HepG2 (cell line): ENCODE results near the gene DCAF15. TPM values are rescaled to one million over a fixed set of nuclear protein-coding genes. Genes with fewer than 3 reads are reported as not detected.

Source experiments
- ATAC-seq: fragments of 200-7000 bp; cut with Tn5 transposase; 3 replicates; pipeline ENCODE4 v1.9.1; 2020; ENCODE audit warnings: mild to moderate bottlenecking, moderate library complexity
- BruUV-seq: library from RNA; stranded (reverse); fragments of 400-500 nt; replicated peaks from 2 replicates; lab custom pipeline; 2021; lab: Mats Ljungman, UMichigan
- CTCF ChIA-PET: fragments of 300-600 bp; formaldehyde crosslinking; extraction: SDS; loops from one replicate; lab custom pipeline; 2021; ENCODE audit warnings: low total read pairs, inconsistent platforms, low intra/inter-chr PET ratio; lab: Yijun Ruan, JAX
- POLR2A ChIA-PET: fragments of 350-600 bp; sonication (Branson Sonifier 250); formaldehyde crosslinking; loops from one replicate; lab custom pipeline; 2020; ENCODE audit warnings: antibody characterized with exemption, inconsistent platforms; lab: Yijun Ruan, JAX
- DNase-seq: peaks from one replicate; pipeline ENCODE4 v3.0.0-alpha.2; 2015; ENCODE audit warnings: low spot score
- FAIRE-seq: peaks from 3 replicates; lab custom pipeline; 2011; peaks lifted over from hg19 to GRCh38; lab: Jason Lieb, UNC
- H2AFZ ChIP-seq: one replicate; pipeline ENCODE4 v1.6.1; 2011; ENCODE audit warnings: low read length, inconsistent platforms
- H3K27ac ChIP-seq: fragments of 300-600 bp; 3 replicates; pipeline ENCODE4 v1.8.0; 2011; ENCODE audit warnings: mixed run types, mild to moderate bottlenecking, mixed read lengths, low read length, inconsistent platforms; ENCODE audit not compliant: insufficient read depth; ENCODE audit errors: extremely low read length
- H3K27me3 ChIP-seq, 2 experiments: fragments of 200-600 bp in 1 of 2; 2 replicates in 1 of 2; 3 replicates in 1 of 2; pipeline versions ENCODE4 v1.6.0 to v1.8.0; 2011; ENCODE audit warnings: low read length in 2 of 2, mild to moderate bottlenecking in 2 of 2, moderate library complexity in 2 of 2, inconsistent platforms in 1 of 2; ENCODE audit not compliant: insufficient read depth in 2 of 2, control insufficient read depth in 1 of 2
- H3K36me3 ChIP-seq, 2 experiments: fragments of 200-600 bp in 1 of 2; replicated peaks in 1 of 2; 2 replicates in 1 of 2; 3 replicates in 1 of 2; pipeline versions ENCODE4 v1.5.1 to v1.8.0; 2011; ENCODE audit warnings: low read length in 2 of 2, inconsistent platforms in 1 of 2; ENCODE audit not compliant: insufficient read depth in 2 of 2, control insufficient read depth in 1 of 2
- H3K4me1 ChIP-seq: 2 replicates; pipeline ENCODE4 v1.5.1; 2012; ENCODE audit warnings: low read length, inconsistent platforms; ENCODE audit not compliant: insufficient read depth
- H3K4me2 ChIP-seq: 2 replicates; pipeline ENCODE4 v1.6.0; 2011; ENCODE audit warnings: low read depth, low read length, inconsistent platforms
- H3K4me3 ChIP-seq, 3 experiments: fragments of 200-600 bp in 1 of 3; sonication (generic), shearing (Covaris generic) in 1 of 3; replicated peaks in 1 of 3; 2 replicates each; pipeline ENCODE4 v1.5.1; 2011 to 2016; ENCODE audit warnings: low read length in 3 of 3, inconsistent platforms in 2 of 3, low read depth in 2 of 3, mild to moderate bottlenecking in 2 of 3, control low read depth in 1 of 3, mixed read lengths in 1 of 3; ENCODE audit not compliant: insufficient read depth in 1 of 3
- H3K79me2 ChIP-seq: one replicate; pipeline ENCODE4 v1.6.1; 2011; ENCODE audit warnings: low read length, inconsistent platforms; ENCODE audit not compliant: insufficient read depth
- H3K9ac ChIP-seq: 2 replicates; pipeline ENCODE4 v1.6.0; 2011; ENCODE audit warnings: mild to moderate bottlenecking, low read depth, low read length, inconsistent platforms; ENCODE audit not compliant: insufficient read depth
- H3K9me3 ChIP-seq: 2 replicates; pipeline ENCODE4 v1.5.1; 2012; ENCODE audit warnings: mild to moderate bottlenecking, low read length
- H4K20me1 ChIP-seq: 2 replicates; pipeline ENCODE4 v1.6.0; 2011; ENCODE audit warnings: inconsistent platforms, mild to moderate bottlenecking, low read length, moderate library complexity; ENCODE audit not compliant: insufficient read depth
- AKNA ChIP-seq: sonication (generic); formaldehyde crosslinking; IDR thresholded peaks from 2 replicates; pipeline ENCODE4 v1.4.0; 2020; ENCODE audit warnings: missing genetic modification reagents, borderline replicate concordance
- ARHGAP35 ChIP-seq: sonication (generic); formaldehyde crosslinking; IDR thresholded peaks from 2 replicates; pipeline ENCODE4 v1.9.0; 2022; ENCODE audit warnings: mild to moderate bottlenecking, inconsistent platforms, moderate library complexity, missing genetic modification reagents, borderline replicate concordance
- ATF1 ChIP-seq: IDR thresholded peaks from 2 replicates; pipeline ENCODE4 v1.6.1; 2016; ENCODE audit warnings: mild to moderate bottlenecking, control low read depth
- ATF6 ChIP-seq: sonication (generic); formaldehyde crosslinking; conservative IDR thresholded peaks from 2 replicates; pipeline ENCODE4 v1.4.0; 2020; ENCODE audit warnings: missing genetic modification reagents
- DMTF1 ChIP-seq: sonication (generic); formaldehyde crosslinking; IDR thresholded peaks from 2 replicates; pipeline ENCODE4 v1.4.0; 2020; ENCODE audit warnings: mild to moderate bottlenecking, missing genetic modification reagents
- DR1 ChIP-seq: sonication (generic); formaldehyde crosslinking; IDR thresholded peaks from 2 replicates; pipeline ENCODE4 v1.8.0; 2021; ENCODE audit warnings: mild to moderate bottlenecking, missing genetic modification reagents, inconsistent platforms
- E2F5 ChIP-seq: sonication (generic); formaldehyde crosslinking; conservative IDR thresholded peaks from 2 replicates; pipeline ENCODE4 v1.4.0; 2020; ENCODE audit warnings: missing genetic modification reagents
- FOXA3 ChIP-seq: IDR thresholded peaks from 2 replicates; pipeline ENCODE4 v1.6.1; 2016; ENCODE audit warnings: missing genetic modification reagents, missing compliant biosample characterization
- HDAC2 ChIP-seq: sonication (generic); formaldehyde crosslinking; IDR thresholded peaks from 2 replicates; pipeline ENCODE4 v1.4.0; 2020; ENCODE audit warnings: missing genetic modification reagents
- KLF13 ChIP-seq: sonication (generic); formaldehyde crosslinking; IDR thresholded peaks from 2 replicates; pipeline ENCODE4 v1.4.0; 2020; ENCODE audit warnings: mild to moderate bottlenecking, missing genetic modification reagents
- TCF7 ChIP-seq: sonication (generic); IDR thresholded peaks from 2 replicates; pipeline ENCODE4 v1.6.1; 2016; ENCODE audit warnings: antibody characterized with exemption, low read depth
- TFDP1 ChIP-seq: IDR thresholded peaks from 2 replicates; pipeline ENCODE4 v1.6.1; 2016; ENCODE audit warnings: missing compliant biosample characterization, missing genetic modification reagents, borderline replicate concordance
- ZNF44 ChIP-seq: sonication (generic); formaldehyde crosslinking; IDR thresholded peaks from 2 replicates; pipeline ENCODE4 v1.5.1; 2020; ENCODE audit warnings: mild to moderate bottlenecking, missing genetic modification reagents
- ZNF891 ChIP-seq: sonication (generic); formaldehyde crosslinking; IDR thresholded peaks from 2 replicates; pipeline ENCODE4 v1.5.0; 2020; ENCODE audit warnings: mild to moderate bottlenecking, missing genetic modification reagents
- WGBS: methylation state at CpG from one replicate; pipeline ENCODE4 v1.1.6; 2017; ENCODE audit warnings: low lambda C conversion rate; 5-methylcytosine and 5-hydroxymethylcytosine counted together
- in situ Hi-C: cut with HindIII; loops from 2 replicates; pipeline ENCODE4 v1.10.0; 2017; ENCODE audit warnings: low pct_unique_long_range_greater_than_20kb; ENCODE audit not compliant: extremely low pct_ligation_motif_present
- intact Hi-C: fragments of 100-400 bp; cut with micrococcal nuclease; formaldehyde crosslinking; loops from one replicate; pipeline ENCODE4 v1.10.0; 2022; ENCODE audit not compliant: unreplicated experiment
- polyA plus RNA-seq, 8 experiments: library from polyadenylated mRNA; depleted of rRNA in 3 of 8; stranded (reverse) in 7 of 8; unstranded in 1 of 8; fragments of >200 nt; fragmentation: Illumina TruSeq in 4 of 8; extraction: Trizol in 4 of 8; gene quantifications; 2 replicates each; pipeline versions ENCODE4 v1.2.1 to v1.2.3, GENCODE V29; 2011 to 2016; ENCODE audit warnings: low read depth in 4 of 8, missing spikeins in 1 of 8, mixed read lengths in 1 of 8; ENCODE audit not compliant: insufficient read depth in 1 of 8
- total RNA-seq, 5 experiments: library from RNA; depleted of rRNA; stranded (reverse); fragments of >200 nt; fragmentation: Illumina TruSeq; extraction: Trizol; gene quantifications; 2 replicates each; pipeline ENCODE4 v1.2.3, GENCODE V29; 2016; ENCODE audit warnings: low read depth in 1 of 5

The DCAF15 gene
- total and polyA plus RNA-seq, 2 of the 13 experiments (the other 11 are each of a cell fraction or from before 2014, with no cell fraction given) = 13.6 to 14.0 TPM

GRCh38 chr19:13929956-13930355 lies 22.4 kb upstream of the DCAF15 start:
- H4K20me1 ChIP-seq = no peaks in the 10 kb centered on the region
- H3K4me2 ChIP-seq = no peak overlapping the region
- WGBS = 94% methylated on average over 11 of the region's 17 CpGs
- no peak overlapping the region for H2AFZ ChIP-seq
- ATAC-seq (no peak), FAIRE-seq (no peak), DNase-seq (no peak)
- no peaks in the 10 kb centered on the region for H3K9me3 ChIP-seq
- CTCF ChIA-PET = no interaction called here
- intact Hi-C loops (no loop called here), in situ Hi-C loops (no loop called here)
- H3K9ac ChIP-seq = no peak overlapping the region
- H3K79me2 ChIP-seq = no peaks in the 10 kb centered on the region
- H3K27me3 ChIP-seq = peaks cover 0 to 10% of the 10 kb centered on the region in 2 experiments; a peak in 1 of 5 replicates
- no TSS peak for BruUV-seq
- H3K27ac ChIP-seq = no peak overlapping the region
- peaks cover 8 to 16% of the 10 kb centered on the region in 2 experiments for H3K36me3 ChIP-seq
- H3K4me3 ChIP-seq = no peak overlapping the region
- H3K4me1 ChIP-seq = peaks cover 7% of the 10 kb centered on the region
- POLR2A ChIA-PET = no interaction called here
- TF ChIP-seq DMTF1 (CRISPR knock-in tag) (no peak), ZNF891 (no peak), E2F5 (CRISPR knock-in tag) (no peak), ZNF44 (CRISPR knock-in tag) (no peak), DR1 (CRISPR knock-in tag) (no peak), TCF7 (no peak), KLF13 (CRISPR knock-in tag) (no peak), TFDP1 (no peak), FOXA3 (CRISPR knock-in tag) (no peak), ARHGAP35 (CRISPR knock-in tag) (no peak), AKNA (CRISPR knock-in tag) (no peak), HDAC2 (no peak), ATF6 (CRISPR knock-in tag) (no peak), ATF1 (CRISPR knock-in tag) (no peak)
